ENCODE measurements around the gene RBM27. TPM values are rescaled to one million over a fixed set of nuclear protein-coding genes. Genes with fewer than 3 reads are reported as not detected.

RBM27 gene
- total RNA-seq, 1 experiment from 2014 or later, result 32.6 TPM

DNA sequence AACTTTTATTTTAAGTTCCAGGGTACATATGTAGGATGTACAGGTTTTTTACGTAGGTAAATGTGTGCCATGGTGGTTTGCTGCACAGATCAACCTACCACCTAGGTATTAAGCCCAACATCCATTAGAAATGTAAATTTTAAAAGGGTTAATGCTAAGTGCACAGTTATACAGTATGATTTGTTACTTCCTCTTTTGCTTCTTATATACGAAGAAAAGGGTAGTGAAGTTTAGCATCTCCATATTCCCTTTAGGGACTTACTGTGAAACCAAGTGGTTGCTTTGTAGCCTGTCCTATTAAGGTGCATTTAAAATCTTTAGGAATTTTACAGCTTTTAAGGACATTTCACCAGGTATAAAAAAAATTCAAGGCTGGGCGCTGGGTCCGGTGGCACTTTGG, 46.4 kb downstream of the RBM27 start (continued):
- TF ChIP-seq SMAD3 (CRISPR knock-in tag; IDR thresholded peaks at IDR 0.05; ENCODE audit: borderline replicate concordance), result no peak
- no peak for TF ChIP-seq FOXP1 (CRISPR knock-in tag; IDR thresholded peaks at IDR 0.05; ENCODE audit: borderline replicate concordance)
- TF ChIP-seq NR3C1 (CRISPR knock-in tag; conservative IDR thresholded peaks at IDR 0.05; ENCODE audit: low read depth), result no peak
- TF ChIP-seq, protein P1, sequence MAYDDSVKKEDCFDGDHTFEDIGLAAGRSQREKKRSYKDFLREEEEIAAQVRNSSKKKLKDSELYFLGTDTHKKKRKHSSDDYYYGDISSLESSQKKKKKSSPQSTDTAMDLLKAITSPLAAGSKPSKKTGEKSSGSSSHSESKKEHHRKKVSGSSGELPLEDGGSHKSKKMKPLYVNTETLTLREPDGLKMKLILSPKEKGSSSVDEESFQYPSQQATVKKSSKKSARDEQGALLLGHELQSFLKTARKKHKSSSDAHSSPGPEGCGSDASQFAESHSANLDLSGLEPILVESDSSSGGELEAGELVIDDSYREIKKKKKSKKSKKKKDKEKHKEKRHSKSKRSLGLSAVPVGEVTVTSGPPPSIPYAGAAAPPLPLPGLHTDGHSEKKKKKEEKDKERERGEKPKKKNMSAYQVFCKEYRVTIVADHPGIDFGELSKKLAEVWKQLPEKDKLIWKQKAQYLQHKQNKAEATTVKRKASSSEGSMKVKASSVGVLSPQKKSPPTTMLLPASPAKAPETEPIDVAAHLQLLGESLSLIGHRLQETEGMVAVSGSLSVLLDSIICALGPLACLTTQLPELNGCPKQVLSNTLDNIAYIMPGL (CRISPR knock-in tag; IDR thresholded peaks at IDR 0.05), result no peak
- TF ChIP-seq FOXJ3 (CRISPR knock-in tag; IDR thresholded peaks at IDR 0.05; ENCODE audit: borderline replicate concordance), result no peak
- TF ChIP-seq, protein P2, sequence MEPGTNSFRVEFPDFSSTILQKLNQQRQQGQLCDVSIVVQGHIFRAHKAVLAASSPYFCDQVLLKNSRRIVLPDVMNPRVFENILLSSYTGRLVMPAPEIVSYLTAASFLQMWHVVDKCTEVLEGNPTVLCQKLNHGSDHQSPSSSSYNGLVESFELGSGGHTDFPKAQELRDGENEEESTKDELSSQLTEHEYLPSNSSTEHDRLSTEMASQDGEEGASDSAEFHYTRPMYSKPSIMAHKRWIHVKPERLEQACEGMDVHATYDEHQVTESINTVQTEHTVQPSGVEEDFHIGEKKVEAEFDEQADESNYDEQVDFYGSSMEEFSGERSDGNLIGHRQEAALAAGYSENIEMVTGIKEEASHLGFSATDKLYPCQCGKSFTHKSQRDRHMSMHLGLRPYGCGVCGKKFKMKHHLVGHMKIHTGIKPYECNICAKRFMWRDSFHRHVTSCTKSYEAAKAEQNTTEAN (CRISPR knock-in tag; IDR thresholded peaks at IDR 0.05), result no peak

Other genes with a start within 250 kb of the RBM27 start
- gene PLAC8L1, start 98.0 kb upstream of the RBM27 start, total RNA-seq (2021), result 0.30 to 0.77 TPM (median 0.55 TPM) in 3 replicates
- 248 to 270 TPM (median 264 TPM) in 3 replicates for gene LARS1, start 21.0 kb upstream of the RBM27 start, total RNA-seq (2021)
- gene POU4F3, start 135.2 kb downstream of the RBM27 start, total RNA-seq (2021), result not detected in 3 replicates
- gene TCERG1, start 243.7 kb downstream of the RBM27 start, total RNA-seq (2021), result 98.2 to 117 TPM (median 107 TPM) in 3 replicates